Cerebellar cortex (tissue), 1 donor: ENCODE results near the gene TMEM74B.
A peak's percentile ranks its signal among the peaks of the same experiment; 100 is the strongest.
"Not testable (repeated sequence)": the region's sequence is repeated elsewhere in the genome, so short reads cannot be mapped to it uniquely, and the experiment has no call there.

Experiments
- DNase-seq: peaks from one replicate; pipeline ENCODE4 v3.0.0-alpha.2; 2015; ENCODE audit warnings: low spot score

TMEM74B gene

DNA sequence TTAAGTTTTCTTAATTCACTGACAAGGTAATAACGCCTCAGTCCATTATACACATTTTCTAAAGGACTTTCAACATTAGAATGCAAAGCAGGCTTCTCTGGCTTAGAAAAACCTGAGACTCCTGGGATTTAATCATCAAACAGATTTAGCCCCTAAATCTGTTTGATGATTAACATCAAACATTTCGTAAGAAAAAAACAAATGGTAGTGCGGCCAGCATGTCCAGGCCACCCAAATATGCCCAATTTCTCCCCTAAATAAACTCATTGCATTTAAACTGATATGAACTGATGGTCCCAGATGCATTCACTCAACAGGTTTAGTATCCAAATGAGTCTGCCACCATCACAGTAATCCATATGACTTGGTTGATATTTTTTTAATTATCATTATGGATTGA lies 6.2 kb downstream of the TMEM74B start:
- DNase-seq = no peak

DNA sequence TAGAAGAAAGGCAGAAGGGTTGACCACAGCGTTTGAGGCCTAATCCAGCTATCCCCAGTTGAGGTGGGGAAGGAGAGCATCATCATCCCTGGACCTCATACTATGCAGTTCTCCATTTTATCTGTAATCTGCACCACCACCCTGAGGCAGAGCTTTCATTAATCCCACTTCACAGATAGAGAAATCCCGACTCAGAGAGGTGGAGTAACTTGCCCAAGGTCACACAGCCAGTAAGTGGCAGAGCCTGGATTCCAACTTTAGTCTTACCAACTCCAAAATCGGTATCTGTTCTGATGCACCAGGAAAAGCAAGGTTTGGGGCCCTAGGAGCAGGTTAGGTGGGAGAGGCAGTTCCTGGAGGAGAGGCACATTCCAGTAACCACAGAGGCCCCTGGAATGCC lies 6.7 kb downstream of the TMEM74B start:
- no peak for DNase-seq

DNA sequence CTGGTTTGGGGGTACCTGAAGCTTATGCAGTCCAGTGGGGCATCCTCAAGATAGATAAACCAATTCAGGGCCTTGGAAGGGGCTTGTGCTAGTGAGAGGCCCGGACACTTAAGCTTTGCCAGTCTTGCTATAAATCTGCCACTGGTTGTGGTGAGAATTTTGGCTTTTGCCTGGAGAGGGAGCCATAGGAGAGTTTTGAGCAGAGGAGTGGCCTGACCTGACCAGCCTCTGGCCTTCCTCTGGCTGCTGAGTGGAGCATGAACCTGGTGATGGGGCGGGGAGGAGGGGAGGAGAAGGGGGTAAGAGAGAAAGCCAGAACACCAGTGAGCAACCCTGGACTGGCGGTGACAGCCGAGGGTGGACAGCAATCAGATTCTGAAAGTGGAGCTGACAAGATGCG lies 7.1 kb downstream of the TMEM74B start:
- DNase-seq = peak; percentile 34

DNA sequence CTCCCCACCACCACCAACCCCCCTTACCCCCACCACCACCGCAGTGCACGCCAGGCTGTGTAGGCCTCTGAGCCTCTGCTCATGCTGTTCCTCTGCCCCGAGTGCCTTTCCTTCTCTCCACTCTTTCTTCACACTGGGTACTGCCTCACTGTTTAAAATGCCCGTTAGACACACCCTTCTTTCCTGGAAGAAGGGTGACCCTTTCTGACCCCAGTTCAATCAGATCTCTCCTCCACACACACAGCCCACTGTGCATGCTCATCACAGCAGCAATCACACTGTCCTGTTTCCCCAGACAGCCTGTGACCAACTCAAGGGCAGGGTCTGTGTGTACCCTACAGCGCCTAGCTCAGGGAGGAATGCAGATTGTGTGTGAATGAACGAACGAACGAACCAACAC lies 10.0 kb downstream of the TMEM74B start:
- no peak for DNase-seq

DNA sequence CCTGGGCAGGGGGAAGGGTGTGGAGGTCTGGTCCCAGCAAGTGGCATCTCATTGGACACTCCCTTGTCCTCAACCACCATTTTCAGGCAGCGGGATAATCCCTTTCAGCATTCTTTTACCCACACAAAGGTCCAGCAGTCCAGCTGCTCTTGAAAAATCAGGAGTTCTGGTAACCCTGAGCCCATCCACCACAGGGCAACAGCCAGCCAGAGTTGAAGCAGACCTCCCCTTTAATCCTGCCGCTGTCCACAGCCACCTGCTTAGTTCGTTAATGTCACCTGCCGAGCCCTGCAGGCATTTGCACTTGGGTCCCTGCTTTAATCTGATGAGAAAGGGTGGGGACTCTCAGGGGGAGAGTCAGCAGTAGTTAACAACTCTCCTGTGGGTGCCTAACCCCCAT lies 11.1 kb downstream of the TMEM74B start:
- DNase-seq = no peak

DNA sequence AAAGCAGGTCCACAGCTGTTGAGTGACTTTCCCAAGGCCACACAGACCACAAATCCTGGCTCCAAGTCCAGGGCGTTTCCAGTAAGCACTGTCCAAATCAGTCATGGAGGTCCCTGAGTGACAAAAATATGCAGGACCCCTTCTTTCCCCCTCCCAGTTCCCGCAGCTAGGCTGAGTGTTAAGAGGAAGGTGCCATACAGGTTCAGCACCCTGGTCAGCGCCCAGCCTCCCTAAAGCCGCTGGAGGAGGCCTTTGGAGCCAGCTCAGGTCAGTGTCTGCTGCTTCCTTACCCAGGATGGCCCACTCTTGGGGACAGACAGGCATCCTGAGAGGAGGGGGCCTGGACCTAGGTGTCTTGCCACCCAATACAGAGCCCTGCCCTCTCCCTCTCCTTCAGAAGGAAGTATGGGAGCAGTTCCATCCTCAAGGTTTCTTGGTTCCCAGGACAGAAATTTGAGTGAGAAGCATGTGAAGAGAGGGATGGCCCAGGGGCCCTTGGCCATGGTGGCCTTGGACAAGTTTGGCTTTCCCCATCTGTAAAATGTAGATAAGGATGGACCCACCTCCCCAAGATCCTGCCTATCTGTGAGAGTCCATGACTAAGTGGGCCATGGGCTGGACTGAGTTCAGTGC lies 13.2 kb downstream of the TMEM74B start:
- DNase-seq = no peak

DNA sequence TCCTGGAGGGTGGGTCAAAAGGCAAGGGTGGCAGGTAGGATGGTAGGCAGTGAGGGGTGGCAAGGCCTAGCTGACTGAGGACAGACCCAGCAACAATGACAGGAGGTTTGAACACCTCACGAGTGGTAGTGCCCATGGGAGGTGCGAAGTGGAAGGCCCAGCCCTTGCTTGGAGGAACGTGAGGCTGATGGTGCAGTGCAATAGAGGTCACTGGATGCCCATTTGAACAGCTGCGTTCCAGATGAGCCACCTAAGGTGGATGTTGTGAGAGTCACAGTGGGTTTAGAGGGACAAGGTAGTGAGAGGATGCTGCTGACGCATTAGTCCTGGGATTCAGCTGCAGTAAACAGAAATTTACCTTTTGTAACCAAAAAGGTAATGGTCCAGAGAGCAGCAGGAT lies 15.6 kb downstream of the TMEM74B start:
- DNase-seq = no peak

DNA sequence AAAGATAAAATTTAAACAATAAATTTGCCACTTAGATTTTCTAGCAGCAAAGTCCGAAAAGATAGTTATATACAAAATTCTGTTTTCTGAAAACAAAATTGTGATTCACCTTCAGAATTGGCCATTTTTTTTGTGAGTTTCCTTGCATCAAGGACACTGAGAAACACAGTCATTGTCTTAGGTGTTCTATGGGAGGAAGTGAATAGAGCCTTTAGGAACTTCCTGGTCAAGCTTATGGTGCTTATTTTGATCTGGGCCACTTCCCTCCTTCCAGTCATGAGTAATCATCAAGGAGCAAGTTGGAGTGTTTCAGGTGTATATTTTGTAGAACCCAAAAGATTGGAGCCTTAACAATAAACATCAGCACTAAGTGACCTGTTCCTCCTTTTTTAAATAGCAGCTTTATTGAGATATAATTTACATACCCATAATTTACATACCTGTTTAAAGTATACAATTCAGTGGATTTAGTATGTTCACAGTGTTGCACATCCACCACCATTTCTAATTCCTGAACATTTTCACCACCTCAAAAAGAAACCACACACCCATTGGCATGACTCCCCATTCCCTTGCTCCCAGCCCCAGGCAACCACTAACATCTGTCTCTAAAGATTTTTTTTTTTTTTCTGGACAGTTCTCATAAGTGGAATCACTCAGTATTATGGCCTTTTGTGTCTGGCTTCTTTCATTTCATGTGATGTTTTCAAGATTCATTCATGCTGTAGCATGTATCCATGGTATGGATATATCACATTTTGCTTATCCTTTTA lies 17.6 kb downstream of the TMEM74B start:
- no peak for DNase-seq

DNA sequence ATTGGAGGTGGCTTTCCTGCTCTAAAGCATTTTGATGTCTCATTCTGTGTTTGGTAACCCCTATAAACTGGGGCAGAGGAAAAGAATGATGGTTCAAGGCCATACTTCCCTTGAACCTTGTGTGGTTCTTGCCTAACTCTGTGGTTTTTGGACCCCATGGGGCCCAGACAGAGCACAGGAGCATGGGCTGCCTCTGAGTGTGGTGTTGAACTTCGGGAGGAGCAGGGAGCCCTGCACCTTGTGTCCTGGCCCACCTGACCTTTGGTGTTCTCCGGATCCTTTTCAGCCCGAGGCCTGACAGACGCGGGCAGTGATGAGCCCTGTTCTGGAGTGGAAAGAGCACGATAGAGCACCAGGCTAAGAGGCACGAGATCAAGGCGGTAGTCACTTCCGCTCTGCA lies 18.8 kb downstream of the TMEM74B start:
- no peak for DNase-seq

DNA sequence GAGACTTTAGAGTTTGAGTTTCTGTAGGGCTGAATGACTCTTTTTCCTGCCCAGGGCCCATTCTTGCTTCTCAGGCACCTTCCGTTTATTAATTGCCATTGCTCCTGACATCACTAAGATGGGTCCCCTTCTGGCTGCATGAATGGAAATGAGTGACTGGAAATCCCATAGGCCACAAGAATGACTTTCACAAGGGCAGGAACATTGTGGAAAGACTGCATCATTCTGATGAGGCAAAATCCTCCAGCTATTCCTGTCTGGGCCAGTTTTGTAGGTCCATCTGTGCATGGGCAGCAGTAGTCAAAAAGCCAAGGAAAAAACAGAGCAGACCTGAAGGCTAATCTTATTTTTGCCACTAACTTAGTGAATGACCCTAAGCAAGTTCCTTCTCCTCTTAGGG lies 19.3 kb downstream of the TMEM74B start:
- no peak for DNase-seq

DNA sequence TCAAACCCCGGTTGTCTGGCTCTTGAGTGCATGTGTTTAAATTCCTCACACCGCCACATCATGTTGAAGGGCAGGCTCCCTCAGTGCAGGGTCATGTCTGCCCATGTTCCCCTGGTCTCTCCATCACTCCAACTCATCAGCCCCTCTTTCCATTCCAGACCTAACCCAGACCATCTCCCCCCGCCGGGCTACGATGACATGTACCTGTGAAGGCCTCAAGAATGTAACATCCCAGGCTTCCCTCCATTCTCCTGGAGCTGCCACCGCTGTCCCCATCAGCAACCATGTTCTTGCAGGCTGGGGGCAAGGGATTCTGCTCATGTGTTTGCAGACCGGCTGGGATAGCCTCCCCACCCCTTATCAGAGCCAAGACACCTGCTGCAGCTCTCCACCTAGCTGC lies 19.9 kb downstream of the TMEM74B start:
- no peak for DNase-seq

DNA sequence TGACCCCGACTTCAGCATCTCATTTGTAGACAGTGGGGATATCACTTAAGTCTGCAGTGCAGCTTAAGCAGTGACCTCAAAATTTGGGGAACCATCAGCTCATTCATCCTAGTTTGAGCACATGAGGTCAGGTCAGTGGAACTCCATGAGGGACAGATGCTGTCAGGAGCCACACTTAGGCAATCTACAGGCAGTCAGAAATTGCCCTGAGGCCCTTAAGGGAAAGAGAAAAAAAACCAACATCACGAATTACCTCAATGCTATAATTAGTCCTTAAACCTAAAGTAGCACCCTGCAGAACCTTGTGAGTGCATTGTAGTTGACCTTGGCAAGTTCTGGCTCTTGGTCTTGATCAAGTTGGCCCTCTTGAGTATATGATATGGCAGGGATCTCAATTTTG lies 21.1 kb downstream of the TMEM74B start:
- DNase-seq = no peak

DNA sequence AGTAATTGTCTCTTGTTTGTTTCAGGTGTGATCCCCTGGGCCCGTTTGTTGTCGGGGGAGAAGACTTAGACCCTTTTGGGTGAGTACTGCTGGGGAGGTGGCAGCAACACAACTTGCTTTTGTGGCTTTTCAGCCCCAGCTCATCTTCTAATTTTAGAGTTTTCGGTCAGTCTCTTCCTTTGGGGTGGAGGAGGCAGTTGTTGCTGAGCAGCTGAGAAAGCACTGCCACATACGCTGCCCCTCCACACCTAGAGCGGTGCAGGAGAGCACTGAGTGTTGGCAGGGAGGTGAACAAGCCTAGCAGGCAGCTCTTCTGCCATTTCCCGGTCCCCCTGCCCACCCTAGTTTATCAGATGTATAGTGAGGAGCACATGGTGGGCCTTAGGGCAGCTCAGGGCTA lies 21.7 kb downstream of the TMEM74B start:
- no peak for DNase-seq

DNA sequence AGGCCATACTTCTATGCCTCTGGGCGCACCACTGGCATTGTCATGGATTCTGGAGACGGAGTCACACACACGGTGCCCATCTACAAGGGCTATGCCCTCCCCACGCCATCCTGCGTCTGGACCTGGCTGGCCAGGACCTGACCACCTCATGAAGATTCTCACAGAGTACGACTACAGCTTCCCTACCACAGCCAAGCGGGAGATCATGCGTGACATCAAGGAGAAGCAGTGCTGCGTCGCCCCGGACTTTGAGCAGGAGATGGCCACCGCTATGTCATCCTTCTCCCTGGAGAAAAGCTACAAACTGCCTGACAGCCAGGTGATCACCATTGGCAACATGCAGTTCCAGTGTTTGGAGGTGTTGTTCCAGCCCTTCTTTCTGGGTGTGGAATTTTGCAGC lies 23.8 kb downstream of the TMEM74B start:
- DNase-seq = no peak

DNA sequence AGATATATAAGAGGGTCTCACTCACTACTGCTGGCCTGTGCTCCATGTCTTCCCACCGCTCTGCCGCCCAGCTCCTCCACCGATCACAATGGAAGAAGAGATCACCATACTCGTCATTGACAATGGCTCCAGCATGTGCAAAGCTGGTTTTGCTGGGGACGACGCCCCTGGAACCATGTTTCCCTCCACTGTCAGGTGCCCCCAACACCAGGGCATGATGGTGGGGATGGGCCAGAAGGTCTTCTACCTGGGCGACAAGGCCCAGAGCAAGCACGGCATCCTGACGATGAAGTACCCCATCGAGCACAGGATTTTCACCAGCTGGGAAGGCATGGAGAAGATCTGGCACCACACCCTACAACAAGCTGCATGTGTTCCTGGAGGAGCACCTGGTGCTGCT lies 24.3 kb downstream of the TMEM74B start:
- no peak for DNase-seq

DNA sequence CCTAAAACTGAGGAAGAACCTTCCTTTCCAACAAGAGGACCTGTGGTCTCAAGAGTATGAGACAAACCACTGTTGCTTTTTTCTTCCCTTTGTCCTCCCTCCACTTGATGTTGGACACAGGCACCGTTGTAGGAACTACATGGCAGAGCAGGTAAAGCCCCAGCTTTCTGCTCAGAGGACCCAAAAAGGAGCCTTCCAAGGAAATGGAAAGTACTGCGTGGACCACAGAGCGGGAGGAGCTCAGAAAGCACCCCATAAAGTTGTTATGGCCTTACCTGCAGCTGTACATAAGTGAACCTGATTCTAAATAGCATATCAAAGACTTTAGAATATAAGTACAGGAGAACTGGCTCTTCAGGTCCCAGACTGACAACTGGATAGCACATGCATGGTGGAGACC lies 29.4 kb downstream of the TMEM74B start:
- no peak for DNase-seq

DNA sequence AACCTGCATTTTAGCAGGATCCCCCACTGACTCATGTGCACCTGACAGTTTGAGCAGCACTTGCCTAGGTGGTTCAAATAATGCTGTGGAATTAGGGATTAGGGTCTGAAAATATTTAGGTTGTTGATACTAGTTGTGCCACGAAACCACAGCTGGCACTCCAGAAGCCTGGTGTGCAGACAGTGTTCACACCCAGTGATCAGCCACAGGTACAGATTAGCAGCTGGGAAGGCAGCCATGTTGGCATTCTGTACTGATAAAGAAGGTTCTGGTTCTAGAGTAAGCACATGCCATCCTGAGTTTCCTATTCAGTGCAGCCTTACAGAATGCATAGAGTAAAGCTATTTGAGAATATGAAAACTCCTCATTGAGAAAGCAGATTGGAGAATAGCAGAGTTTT lies 30.1 kb downstream of the TMEM74B start:
- DNase-seq = no peak

DNA sequence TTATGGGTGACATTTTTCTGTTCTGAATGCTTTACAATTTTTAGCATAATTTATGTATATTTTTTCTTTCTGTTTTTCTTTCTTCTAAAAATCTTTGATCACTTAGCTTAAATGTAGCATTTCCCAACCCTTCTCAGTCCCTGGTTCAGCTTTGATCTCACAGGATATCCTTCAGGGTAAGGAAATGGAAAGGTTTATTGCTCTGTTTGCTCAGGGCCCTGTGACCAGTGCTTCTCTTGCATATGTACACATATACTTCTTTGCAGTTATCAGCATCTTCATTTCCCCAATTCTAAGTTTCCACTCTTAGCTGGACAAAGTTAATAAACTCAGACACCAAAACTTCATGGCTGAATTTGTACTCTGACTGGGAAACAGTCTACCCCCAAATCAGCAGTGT lies 30.6 kb downstream of the TMEM74B start:
- DNase-seq = no peak

DNA sequence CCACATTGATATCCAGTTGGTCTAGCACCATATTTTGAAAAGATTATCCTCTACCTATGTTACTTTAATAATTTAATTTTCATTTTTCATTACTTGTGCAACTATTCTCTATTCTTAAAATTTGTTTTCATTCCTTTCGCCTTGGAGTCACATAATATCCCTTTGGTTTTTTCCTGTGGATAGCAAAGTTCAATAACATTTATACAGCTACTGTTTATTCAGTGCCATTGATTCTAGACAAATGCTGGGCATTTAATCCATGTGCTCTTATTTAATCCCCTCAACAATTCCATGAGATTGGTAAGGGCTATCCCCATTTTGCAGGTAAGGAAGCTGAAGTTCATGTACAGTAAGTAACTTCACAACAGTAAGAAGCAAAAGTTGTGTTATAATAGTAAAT lies 33.8 kb downstream of the TMEM74B start:
- no peak for DNase-seq

DNA sequence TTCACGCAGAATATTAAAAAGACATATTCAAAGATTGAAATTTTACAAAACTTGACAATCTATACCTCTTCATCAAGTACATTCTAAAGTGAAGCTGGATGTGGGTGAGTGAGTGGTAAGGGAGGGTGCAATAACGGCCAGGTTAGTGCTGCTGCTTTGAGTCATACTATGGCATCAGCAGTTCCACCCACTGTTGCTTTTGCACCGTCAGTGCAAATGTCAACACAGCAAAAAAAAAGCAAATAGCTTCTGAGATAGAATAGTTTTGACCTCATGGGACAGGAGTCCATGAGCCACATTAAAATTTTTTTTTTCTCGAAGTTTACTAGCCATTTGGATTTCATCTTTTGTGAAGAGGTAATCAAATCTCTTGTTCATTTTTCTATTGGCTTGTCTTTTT lies 34.6 kb downstream of the TMEM74B start:
- DNase-seq = no peak

DNA sequence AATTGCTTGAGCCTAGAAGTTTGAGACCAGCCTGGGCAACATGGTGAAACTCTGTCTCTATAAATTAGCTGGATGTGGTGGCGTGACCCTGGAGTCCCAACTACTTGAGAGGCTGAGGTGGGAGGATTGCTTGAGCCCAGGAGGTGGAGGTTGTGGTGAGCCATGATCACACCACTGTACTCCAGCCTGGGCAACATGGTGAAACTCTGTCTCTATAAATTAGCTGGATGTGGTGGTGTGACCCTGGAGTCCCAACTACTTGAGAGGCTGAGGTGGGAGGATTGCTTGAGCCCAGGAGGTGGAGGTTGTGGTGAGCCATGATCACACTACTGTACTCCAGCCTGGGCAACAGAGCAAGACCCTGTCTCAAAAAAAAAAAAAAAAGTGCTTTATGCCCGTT lies 35.0 kb downstream of the TMEM74B start:
- not testable (repeated sequence) for DNase-seq

DNA sequence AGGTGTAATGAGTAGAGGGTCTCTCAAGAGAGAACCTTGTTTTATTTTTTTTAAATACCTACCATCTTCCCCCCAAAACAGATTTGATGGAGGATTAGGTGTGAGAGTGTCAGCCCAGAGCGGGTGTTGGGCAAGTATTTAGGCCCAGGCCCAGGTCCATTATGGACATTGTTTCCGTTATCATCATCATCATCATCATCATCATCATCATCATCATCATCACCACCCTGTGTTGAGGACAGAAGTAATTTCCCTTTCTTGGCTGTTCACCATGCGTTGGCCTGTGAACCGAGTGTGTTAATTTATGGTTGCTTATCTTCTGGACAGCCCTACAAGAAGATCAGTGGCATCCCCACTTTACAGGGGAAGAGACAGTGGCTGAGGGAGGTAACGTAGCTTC lies 37.8 kb downstream of the TMEM74B start:
- no peak for DNase-seq

DNA sequence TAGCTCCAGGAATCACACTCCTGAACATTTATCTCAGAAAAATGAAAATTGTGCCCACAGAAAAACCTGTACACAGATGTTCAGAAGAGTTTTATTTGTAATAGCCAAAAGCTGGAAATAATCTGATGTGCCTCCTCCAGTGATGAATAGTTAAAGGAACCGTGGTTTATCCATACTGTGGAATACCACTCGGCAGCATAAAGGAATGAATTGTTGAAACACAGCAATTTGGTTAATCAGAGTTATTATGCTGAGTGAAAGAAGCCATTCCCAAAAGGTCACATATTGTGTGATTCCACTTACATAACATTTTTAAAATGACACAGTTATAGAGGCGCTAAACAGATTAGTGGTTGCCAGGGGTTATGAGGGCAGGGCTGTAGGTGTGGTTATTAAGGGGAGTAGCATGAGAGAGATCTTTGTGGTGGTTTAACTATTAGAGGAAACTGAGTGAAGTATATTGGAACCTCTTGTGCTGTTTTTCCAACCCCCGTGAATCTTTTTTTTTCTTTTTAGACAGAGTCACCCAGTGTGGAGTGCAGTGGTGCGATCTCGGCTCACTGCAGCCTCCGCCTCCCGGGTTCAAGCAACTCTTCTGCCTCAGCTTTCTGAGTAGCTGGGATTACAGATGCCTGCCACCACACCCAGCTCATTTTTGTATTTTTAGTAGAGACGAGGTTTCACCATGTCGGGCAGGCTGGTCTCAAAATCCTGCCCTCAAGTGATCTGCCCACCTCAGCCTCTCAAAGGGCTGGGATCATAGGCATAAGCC lies 40.2 kb downstream of the TMEM74B start:
- DNase-seq = no peak
